Activated CD8-positive, alpha-beta memory T cell treated with anti-CD3 and anti-CD28 coated beads, Interleukin-2, amount 50 U/mL, for 48 hours (primary cell): ENCODE data around the gene CYP3A5.

Source experiments
- DNase-seq: peaks from one replicate; pipeline ENCODE4 v3.0.0-alpha.2; 2020

CYP3A5 gene

GRCh38 chr7:99605527-99605926 is 74.3 kb downstream of the CYP3A5 start:
- DNase-seq: no peak

- DNase-seq: no peak
These were observed 78.0 kb downstream of the CYP3A5 start for GRCh38 chr7:99601656-99602310.

GRCh38 chr7:99599836-99600235 is 80.0 kb downstream of the CYP3A5 start:
- DNase-seq: no peak
